NCI-H526 (cell line): ENCODE measurements around the gene CDC42EP2.

Source experiments
- DNase-seq, 2 experiments: peaks; one replicate each; lab custom pipeline; 2025; lab: John Stamatoyannopoulos, UW

The CDC42EP2 gene

DNA sequence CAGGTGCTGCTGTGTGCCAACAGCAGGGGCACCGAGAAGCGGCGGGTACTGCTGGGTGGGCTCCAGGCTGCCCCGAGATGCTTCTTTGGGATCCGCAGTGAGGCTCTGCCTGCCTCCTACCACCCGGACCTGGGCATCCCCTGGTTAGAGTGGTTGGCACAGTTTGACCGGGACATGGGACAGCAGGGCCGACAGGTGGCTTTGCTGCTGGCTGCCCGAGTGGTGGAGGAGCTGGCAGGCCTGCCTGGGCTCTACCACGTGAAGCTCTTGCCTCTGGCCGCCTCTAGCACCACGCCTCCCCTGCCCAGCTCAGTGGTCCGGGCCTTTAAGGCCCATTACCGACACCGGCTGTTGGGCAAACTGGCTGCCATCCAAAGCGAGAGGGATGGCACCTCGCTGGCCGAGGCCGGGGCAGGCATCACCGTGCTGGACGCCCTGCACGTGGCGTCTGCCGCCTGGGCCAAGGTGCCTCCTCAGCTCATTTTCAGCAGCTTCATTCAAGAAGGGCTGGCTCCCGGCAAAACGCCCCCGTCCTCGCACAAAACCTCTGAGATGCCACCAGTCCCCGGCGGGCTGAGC is 41.8 kb downstream of the CDC42EP2 start:
- DNase-seq: no peak

GRCh38 chr11:65357856-65358356 is 43.2 kb downstream of the CDC42EP2 start:
- no peak for DNase-seq

DNA sequence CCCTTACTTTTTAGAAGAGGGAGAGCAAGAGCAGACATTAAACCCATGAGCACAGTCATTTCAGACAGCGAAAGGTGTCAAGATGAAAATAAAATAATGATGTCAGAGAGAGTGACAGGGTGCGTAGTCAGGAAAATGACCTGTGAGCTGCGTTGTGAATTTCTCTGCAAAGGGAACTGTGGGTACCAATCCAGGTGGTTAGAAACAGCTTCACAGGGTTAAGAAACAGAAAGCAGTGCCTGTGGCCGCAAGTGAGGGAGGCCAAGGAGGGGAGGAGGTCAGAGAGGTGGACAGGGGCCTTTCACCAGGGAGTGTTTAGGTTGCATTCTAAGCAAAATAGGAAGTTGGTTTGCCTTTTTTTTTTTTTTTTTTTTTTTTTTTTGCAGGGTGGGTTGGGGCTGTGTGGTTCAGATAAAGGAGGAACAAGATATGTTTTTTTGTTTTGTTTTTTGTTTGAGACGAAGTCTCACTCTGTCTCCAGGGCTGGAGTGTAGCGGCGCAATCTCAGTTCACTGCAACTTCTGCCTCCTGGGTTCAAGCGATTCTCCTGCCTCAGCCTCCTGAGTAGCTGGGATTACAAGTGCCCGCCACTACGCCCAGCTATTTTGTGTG is 47.8 kb downstream of the CDC42EP2 start:
- no peak for DNase-seq

DNA sequence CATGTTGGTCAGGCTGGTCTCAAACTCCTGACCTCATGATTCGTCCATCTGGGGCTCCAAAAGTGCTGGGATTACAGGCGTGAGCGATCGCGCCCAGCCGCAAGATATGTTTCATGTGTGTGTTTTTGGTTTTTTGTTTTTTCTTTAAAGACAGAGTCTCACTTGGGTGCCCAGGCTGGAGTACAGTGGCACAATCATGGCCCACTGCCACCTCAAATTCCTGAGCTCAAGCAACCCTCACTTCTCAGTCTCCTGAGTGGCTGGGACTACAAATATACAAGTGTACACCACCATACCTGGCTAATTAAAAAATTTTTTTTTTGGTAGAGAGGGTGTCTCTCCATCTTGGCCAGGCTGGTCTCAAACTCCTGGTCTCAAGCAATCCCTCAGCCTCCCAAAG is 48.3 kb downstream of the CDC42EP2 start:
- DNase-seq: no peak

GRCh38 chr11:65363770-65364169 is 49.1 kb downstream of the CDC42EP2 start:
- no peak for DNase-seq

- peak; percentile 47 to 89 for DNase-seq
Observed at GRCh38 chr11:65366340-65366773, 51.7 kb downstream of the CDC42EP2 start.

DNA sequence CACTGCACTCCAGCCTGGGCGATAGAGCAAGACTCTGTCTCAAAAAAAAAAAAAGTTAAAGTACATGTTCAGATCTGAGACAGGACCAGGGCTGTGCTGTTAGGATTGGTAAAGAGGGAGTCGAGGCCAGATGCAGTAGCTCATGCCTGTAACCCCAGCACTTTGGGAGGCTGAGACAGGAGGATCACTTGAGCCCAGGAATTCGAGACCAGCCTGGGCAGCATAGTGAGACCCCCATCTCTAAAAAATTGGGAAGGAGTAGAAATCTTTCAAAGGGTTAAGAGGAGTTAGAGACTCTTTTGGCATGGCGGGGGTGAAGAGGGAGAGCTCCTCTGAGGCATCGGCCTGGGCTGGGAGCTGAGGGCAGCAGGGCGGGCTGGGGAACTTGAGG is 56.0 kb downstream of the CDC42EP2 start:
- DNase-seq: no peak
